ENCODE data around the gene TUBA4A.
"Not testable (repeated sequence)": the region's sequence is repeated elsewhere in the genome, so short reads cannot be mapped to it uniquely, and the experiment has no call there.

The TUBA4A gene

DNA sequence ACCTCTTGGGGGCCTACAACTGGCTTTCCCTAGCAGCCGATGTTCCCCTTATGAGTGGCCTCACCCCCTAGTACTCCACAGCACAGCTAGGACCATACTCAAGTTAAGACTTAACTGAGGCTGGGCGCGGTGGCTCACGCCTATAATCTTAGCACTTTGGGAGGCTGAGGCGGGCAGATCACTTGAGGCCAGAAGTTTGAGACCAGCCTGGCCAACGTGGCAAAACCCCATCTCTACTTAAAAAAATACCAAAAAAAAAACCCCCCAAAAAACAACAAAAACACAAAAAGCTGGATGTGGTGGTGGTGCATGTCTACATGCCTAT is 33.4 kb upstream of the TUBA4A start:
- not testable (repeated sequence) for H3K4me1 ChIP-seq (ENCODE audit: control insufficient read depth, insufficient read depth, low read length, poor library complexity, severe bottlenecking); H3K27me3 ChIP-seq (replicated peaks; ENCODE audit: control insufficient read depth, insufficient read depth, low read length, poor library complexity, severe bottlenecking); H3K27ac ChIP-seq (ENCODE audit: insufficient read depth, low read length, poor library complexity, severe bottlenecking); H3K4me3 ChIP-seq (ENCODE audit: insufficient read depth, low read depth, low read length, poor library complexity, severe bottlenecking); H3K9me3 ChIP-seq (ENCODE audit: control insufficient read depth, low read length); DNase-seq
- peaks cover 44% of the 10 kb centered on the region for H3K36me3 ChIP-seq (ENCODE audit: control insufficient read depth, insufficient read depth, low read length)

DNA sequence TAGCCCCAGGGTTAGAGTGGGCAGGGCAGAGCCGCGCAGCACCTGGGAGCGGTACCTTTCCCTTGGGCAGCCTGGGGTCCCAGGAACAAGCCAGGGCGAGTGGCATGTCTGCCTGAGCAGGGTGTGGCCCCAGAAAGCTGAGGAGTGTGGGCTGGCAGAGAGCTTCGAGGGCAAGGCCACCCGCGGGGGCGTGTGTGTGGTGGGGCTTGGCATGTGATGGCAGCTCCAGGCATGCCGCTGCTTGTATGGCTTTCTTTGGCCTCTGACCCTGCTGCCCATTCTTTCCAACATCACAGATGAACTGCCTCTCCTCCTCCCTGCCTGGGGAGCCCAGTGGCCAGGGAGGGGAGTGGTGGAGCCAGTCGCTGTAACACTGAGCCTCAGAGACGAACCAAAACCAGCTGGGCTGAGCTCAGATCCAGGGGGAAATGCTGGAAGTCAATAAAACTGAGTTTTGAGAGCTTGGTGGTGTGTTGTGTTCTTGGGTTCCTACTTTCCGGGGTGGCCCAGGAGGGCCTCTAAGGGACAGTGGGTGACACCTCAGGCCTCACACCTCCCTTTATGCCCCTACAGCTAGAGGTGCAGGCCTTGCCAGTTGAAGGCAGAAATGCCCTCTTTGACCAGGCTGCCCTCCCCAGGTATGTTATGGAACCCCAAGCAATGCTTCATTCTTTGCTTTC is 32.9 kb upstream of the TUBA4A start:
- Histone ChIP-seq H3K4me3 (ENCODE audit: insufficient read depth, low read depth, low read length, poor library complexity, severe bottlenecking) (no peak overlapping the region), H3K27ac (ENCODE audit: insufficient read depth, low read length, poor library complexity, severe bottlenecking) (no peak overlapping the region), H3K36me3 (ENCODE audit: control insufficient read depth, insufficient read depth, low read length) (peaks cover 49% of the 10 kb centered on the region), H3K9me3 (ENCODE audit: control insufficient read depth, low read length) (no peaks in the 10 kb centered on the region), H3K4me1 (ENCODE audit: control insufficient read depth, insufficient read depth, low read length, poor library complexity, severe bottlenecking) (no peaks in the 10 kb centered on the region), H3K27me3 (replicated peaks; ENCODE audit: control insufficient read depth, insufficient read depth, low read length, poor library complexity, severe bottlenecking) (no peaks in the 10 kb centered on the region)
- no peak for DNase-seq

DNA sequence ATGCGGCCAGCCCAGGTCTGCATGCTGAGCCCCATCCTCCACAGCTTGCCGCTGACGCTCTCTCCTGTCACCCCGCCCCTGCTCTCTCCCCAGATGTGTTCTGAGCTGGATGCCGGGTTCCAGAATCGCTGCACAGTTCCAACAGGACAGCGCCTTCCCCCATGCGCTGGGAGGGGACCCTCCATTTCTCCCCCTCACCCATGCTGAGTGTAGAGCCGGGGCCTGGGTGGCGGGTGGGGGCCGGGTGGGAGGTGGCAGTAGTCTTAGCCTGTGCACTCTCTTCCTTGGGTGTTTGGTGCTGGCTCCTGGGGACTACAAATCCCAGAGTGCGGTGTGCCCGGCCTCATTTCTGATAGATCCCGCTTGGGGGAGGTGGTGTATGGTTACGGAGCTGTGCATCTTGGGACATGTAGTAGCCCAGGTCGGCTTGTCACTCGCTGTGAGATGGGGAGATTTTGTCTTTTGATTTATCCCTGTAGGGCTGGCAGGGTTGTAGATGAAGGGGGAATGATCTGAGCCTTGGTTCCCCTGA is 32.2 kb upstream of the TUBA4A start:
- no peak for DNase-seq
- H3K4me3 ChIP-seq (ENCODE audit: insufficient read depth, low read depth, low read length, poor library complexity, severe bottlenecking) = no peak overlapping the region
- H3K27ac ChIP-seq (ENCODE audit: insufficient read depth, low read length, poor library complexity, severe bottlenecking) = no peak overlapping the region
- H3K36me3 ChIP-seq (ENCODE audit: control insufficient read depth, insufficient read depth, low read length) = peaks cover 55% of the 10 kb centered on the region
- H3K27me3 ChIP-seq (replicated peaks; ENCODE audit: control insufficient read depth, insufficient read depth, low read length, poor library complexity, severe bottlenecking) = no peaks in the 10 kb centered on the region
- no peaks in the 10 kb centered on the region for H3K4me1 ChIP-seq (ENCODE audit: control insufficient read depth, insufficient read depth, low read length, poor library complexity, severe bottlenecking)
- no peaks in the 10 kb centered on the region for H3K9me3 ChIP-seq (ENCODE audit: control insufficient read depth, low read length)

GRCh38 chr2:219285373-219285735 is 31.6 kb upstream of the TUBA4A start:
- peaks cover under 1% of the 10 kb centered on the region for H3K4me1 ChIP-seq (ENCODE audit: control insufficient read depth, insufficient read depth, low read length, poor library complexity, severe bottlenecking)
- peaks cover 62% of the 10 kb centered on the region for H3K36me3 ChIP-seq (ENCODE audit: control insufficient read depth, insufficient read depth, low read length)
- no peak overlapping the region for H3K4me3 ChIP-seq (ENCODE audit: insufficient read depth, low read depth, low read length, poor library complexity, severe bottlenecking)
- no peaks in the 10 kb centered on the region for H3K27me3 ChIP-seq (replicated peaks; ENCODE audit: control insufficient read depth, insufficient read depth, low read length, poor library complexity, severe bottlenecking)
- no peaks in the 10 kb centered on the region for H3K9me3 ChIP-seq (ENCODE audit: control insufficient read depth, low read length)
- no peak for DNase-seq
- H3K27ac ChIP-seq (ENCODE audit: insufficient read depth, low read length, poor library complexity, severe bottlenecking) = no peak overlapping the region

DNA sequence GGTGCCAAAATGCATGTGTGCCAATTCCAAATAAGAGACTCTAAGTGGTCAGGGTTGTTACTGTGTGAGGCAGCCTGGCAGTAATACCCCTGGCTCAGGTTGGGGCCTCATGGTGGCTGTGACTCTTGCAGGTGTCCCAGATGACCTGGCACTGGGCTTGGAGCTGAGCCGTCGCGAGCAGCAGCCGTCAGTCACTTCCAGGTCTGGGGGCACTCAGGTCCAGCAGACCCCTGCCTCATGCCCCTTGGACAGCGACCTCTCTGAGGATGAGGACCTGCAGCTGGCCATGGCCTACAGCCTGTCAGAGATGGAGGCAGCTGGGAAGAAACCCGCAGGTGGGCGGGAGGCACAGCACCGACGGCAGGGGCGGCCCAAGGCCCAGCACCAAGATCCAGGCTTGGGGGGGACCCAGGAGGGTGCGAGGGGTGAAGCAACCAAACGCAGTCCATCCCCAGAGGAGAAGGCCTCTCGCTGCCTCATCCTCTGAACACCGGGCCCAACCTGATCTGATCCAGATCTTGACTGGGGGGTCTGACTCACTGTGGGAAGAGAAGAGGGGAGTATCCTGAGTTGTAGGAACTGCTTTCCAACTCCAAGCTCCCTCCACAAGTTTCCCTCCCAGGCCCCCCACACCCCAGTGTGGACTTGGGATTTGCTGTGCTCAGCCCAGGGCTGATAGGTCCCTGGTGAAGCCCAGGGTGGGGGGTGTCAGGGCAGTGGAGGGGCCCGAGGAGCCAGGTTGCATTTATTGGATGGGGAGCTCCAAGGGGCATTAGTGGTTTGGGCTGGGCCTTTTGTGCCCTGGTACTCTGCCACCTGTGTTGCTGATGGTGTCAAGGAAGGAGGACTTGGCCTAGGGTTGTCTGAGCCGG is 31.0 kb upstream of the TUBA4A start:
- H3K4me3 ChIP-seq (ENCODE audit: insufficient read depth, low read depth, low read length, poor library complexity, severe bottlenecking) = no peak overlapping the region
- H3K27ac ChIP-seq (ENCODE audit: insufficient read depth, low read length, poor library complexity, severe bottlenecking) = no peak overlapping the region
- peaks cover 62% of the 10 kb centered on the region for H3K36me3 ChIP-seq (ENCODE audit: control insufficient read depth, insufficient read depth, low read length)
- peaks cover 6% of the 10 kb centered on the region for H3K4me1 ChIP-seq (ENCODE audit: control insufficient read depth, insufficient read depth, low read length, poor library complexity, severe bottlenecking)
- H3K9me3 ChIP-seq (ENCODE audit: control insufficient read depth, low read length) = no peaks in the 10 kb centered on the region
- no peaks in the 10 kb centered on the region for H3K27me3 ChIP-seq (replicated peaks; ENCODE audit: control insufficient read depth, insufficient read depth, low read length, poor library complexity, severe bottlenecking)
- DNase-seq = no peak

DNA sequence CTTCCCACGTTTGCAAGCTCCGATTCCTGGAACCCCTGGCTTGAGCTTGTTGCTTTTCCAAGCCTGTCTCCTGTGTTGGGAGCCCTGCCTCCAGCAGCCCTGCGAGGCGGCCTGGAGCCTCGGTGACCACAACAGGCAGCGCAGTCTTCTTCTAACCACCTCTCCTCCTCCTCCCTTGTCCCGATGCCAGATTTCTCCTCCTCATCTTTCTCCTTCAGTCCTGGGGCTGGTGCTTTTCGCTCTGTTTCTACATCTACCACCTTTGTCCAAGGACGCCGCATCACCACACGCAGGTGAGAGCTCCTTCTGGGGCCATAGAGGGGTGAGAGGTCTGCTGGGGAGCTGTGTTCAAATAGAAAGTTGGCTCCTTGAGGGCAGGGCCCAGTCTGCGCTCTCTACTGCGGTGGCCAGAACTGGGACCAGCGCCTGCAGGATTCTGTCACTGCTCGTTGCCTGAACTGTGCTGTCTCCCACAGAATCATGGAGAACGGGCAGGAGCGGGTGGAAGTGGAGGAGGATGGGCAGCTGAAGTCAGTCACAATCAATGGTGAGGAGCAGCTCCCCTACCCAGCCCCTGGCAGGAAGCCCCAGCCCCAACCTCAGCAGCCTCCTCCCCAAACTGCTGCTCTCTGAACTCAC is 29.3 kb upstream of the TUBA4A start:
- no peak overlapping the region for H3K27ac ChIP-seq (ENCODE audit: insufficient read depth, low read length, poor library complexity, severe bottlenecking)
- H3K4me1 ChIP-seq (ENCODE audit: control insufficient read depth, insufficient read depth, low read length, poor library complexity, severe bottlenecking) = peaks cover 14% of the 10 kb centered on the region
- peaks cover 62% of the 10 kb centered on the region for H3K36me3 ChIP-seq (ENCODE audit: control insufficient read depth, insufficient read depth, low read length)
- H3K4me3 ChIP-seq (ENCODE audit: insufficient read depth, low read depth, low read length, poor library complexity, severe bottlenecking) = no peak overlapping the region
- no peaks in the 10 kb centered on the region for H3K27me3 ChIP-seq (replicated peaks; ENCODE audit: control insufficient read depth, insufficient read depth, low read length, poor library complexity, severe bottlenecking)
- DNase-seq = no peak
- no peaks in the 10 kb centered on the region for H3K9me3 ChIP-seq (ENCODE audit: control insufficient read depth, low read length)

DNA sequence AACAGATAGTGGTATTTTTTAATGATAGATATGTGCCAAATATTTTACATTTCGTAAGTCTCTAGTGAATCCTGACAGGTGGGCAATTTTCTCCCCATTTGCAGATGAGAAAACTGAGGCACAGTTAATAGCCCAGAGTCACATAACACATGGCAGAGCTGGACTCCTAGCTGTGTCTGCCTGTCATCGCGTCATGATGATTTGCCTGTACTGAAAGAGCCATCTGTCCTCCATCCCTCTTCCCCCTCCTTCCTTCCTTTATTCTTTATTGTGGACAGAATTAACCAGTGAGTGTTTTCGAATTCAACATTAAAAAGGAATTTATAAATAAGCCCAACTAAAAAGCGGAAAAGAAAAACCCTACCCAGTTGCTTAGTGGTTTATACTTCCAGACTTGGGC is 28.7 kb upstream of the TUBA4A start:
- H3K27ac ChIP-seq (ENCODE audit: insufficient read depth, low read length, poor library complexity, severe bottlenecking) = no peak overlapping the region
- no peak for DNase-seq
- peaks cover 21% of the 10 kb centered on the region for H3K4me1 ChIP-seq (ENCODE audit: control insufficient read depth, insufficient read depth, low read length, poor library complexity, severe bottlenecking)
- no peaks in the 10 kb centered on the region for H3K27me3 ChIP-seq (replicated peaks; ENCODE audit: control insufficient read depth, insufficient read depth, low read length, poor library complexity, severe bottlenecking)
- H3K4me3 ChIP-seq (ENCODE audit: insufficient read depth, low read depth, low read length, poor library complexity, severe bottlenecking) = no peak overlapping the region
- H3K9me3 ChIP-seq (ENCODE audit: control insufficient read depth, low read length) = no peaks in the 10 kb centered on the region
- peaks cover 62% of the 10 kb centered on the region for H3K36me3 ChIP-seq (ENCODE audit: control insufficient read depth, insufficient read depth, low read length)

DNA sequence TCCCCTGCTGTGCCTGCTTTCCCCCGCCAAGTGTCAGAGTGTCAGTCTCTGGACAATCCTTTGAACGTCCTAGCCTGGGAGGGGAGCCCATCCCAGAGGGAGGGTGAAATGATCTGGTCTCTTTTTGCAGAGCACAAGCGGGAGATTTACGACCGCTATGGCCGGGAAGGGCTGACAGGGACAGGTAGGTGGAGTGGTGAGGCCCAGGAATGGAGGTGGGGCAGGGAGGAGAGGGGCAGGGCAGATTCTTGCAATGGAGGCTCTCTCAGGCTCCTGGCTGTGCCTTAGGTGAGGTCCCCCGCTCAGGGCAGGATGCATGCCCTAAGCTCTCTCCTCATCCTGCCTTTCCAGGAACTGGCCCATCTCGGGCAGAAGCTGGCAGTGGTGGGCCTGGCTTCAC is 27.9 kb upstream of the TUBA4A start:
- peaks cover 21% of the 10 kb centered on the region for H3K4me1 ChIP-seq (ENCODE audit: control insufficient read depth, insufficient read depth, low read length, poor library complexity, severe bottlenecking)
- peaks cover 59% of the 10 kb centered on the region for H3K36me3 ChIP-seq (ENCODE audit: control insufficient read depth, insufficient read depth, low read length)
- H3K27ac ChIP-seq (ENCODE audit: insufficient read depth, low read length, poor library complexity, severe bottlenecking) = no peak overlapping the region

GRCh38 chr2:219280651-219281050 is 26.9 kb upstream of the TUBA4A start:
- Histone ChIP-seq H3K4me1 (ENCODE audit: control insufficient read depth, insufficient read depth, low read length, poor library complexity, severe bottlenecking) (peaks cover 21% of the 10 kb centered on the region), H3K4me3 (ENCODE audit: insufficient read depth, low read depth, low read length, poor library complexity, severe bottlenecking) (no peak overlapping the region), H3K36me3 (ENCODE audit: control insufficient read depth, insufficient read depth, low read length) (peaks cover 53% of the 10 kb centered on the region)

More for the DNA sequence above, 27.9 kb upstream of the TUBA4A start:
- no peak for DNase-seq
- Histone ChIP-seq H3K27me3 (replicated peaks; ENCODE audit: control insufficient read depth, insufficient read depth, low read length, poor library complexity, severe bottlenecking) (no peaks in the 10 kb centered on the region), H3K4me3 (ENCODE audit: insufficient read depth, low read depth, low read length, poor library complexity, severe bottlenecking) (no peak overlapping the region), H3K9me3 (ENCODE audit: control insufficient read depth, low read length) (no peaks in the 10 kb centered on the region)

More at GRCh38 chr2:219280651-219281050, 26.9 kb upstream of the TUBA4A start:
- Histone ChIP-seq H3K27ac (ENCODE audit: insufficient read depth, low read length, poor library complexity, severe bottlenecking) (peak overlapping the region; percentile 98), H3K27me3 (replicated peaks; ENCODE audit: control insufficient read depth, insufficient read depth, low read length, poor library complexity, severe bottlenecking) (no peaks in the 10 kb centered on the region), H3K9me3 (ENCODE audit: control insufficient read depth, low read length) (no peaks in the 10 kb centered on the region)
- no peak for DNase-seq
